ENCODE results near the gene MATN1.

DNA sequence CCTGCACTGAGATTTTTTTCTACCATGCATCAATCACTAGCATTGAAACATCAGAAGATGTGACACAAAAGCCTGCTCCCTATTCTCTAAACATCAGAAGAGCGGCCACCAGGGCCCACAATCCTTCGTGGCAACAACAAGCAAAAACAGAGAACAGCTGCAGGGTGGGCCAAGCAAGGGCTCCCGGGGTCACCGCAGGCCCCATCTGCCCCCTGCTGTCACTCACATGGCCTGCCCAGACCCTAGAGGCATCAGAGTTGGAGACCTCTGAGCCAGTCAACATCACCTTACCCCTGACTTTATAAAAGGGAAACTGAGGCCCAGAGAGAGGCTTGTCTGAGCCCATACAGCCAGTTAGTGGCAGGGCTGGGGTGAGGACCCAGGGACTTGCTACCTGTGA, 32.4 kb upstream of the MATN1 start:
- TF ChIP-seq ISL1 (CRISPR knock-in tag; IDR thresholded peaks at IDR 0.05), result no peak
- TF ChIP-seq ZC3H10 (CRISPR knock-in tag; IDR thresholded peaks at IDR 0.05), result no peak
- no peak for TF ChIP-seq ZNF70 (CRISPR knock-in tag; IDR thresholded peaks at IDR 0.05)
- TF ChIP-seq, protein P1, sequence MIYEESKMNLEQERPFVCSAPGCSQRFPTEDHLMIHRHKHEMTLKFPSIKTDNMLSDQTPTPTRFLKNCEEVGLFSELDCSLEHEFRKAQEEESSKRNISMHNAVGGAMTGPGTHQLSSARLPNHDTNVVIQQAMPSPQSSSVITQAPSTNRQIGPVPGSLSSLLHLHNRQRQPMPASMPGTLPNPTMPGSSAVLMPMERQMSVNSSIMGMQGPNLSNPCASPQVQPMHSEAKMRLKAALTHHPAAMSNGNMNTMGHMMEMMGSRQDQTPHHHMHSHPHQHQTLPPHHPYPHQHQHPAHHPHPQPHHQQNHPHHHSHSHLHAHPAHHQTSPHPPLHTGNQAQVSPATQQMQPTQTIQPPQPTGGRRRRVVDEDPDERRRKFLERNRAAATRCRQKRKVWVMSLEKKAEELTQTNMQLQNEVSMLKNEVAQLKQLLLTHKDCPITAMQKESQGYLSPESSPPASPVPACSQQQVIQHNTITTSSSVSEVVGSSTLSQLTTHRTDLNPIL (CRISPR knock-in tag; IDR thresholded peaks at IDR 0.05; ENCODE audit: low read depth), result no peak
- TF ChIP-seq, protein P2, sequence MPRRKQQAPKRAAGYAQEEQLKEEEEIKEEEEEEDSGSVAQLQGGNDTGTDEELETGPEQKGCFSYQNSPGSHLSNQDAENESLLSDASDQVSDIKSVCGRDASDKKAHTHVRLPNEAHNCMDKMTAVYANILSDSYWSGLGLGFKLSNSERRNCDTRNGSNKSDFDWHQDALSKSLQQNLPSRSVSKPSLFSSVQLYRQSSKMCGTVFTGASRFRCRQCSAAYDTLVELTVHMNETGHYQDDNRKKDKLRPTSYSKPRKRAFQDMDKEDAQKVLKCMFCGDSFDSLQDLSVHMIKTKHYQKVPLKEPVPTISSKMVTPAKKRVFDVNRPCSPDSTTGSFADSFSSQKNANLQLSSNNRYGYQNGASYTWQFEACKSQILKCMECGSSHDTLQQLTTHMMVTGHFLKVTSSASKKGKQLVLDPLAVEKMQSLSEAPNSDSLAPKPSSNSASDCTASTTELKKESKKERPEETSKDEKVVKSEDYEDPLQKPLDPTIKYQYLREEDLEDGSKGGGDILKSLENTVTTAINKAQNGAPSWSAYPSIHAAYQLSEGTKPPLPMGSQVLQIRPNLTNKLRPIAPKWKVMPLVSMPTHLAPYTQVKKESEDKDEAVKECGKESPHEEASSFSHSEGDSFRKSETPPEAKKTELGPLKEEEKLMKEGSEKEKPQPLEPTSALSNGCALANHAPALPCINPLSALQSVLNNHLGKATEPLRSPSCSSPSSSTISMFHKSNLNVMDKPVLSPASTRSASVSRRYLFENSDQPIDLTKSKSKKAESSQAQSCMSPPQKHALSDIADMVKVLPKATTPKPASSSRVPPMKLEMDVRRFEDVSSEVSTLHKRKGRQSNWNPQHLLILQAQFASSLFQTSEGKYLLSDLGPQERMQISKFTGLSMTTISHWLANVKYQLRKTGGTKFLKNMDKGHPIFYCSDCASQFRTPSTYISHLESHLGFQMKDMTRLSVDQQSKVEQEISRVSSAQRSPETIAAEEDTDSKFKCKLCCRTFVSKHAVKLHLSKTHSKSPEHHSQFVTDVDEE (CRISPR knock-in tag; IDR thresholded peaks at IDR 0.05), result no peak
- TF ChIP-seq, protein P3, sequence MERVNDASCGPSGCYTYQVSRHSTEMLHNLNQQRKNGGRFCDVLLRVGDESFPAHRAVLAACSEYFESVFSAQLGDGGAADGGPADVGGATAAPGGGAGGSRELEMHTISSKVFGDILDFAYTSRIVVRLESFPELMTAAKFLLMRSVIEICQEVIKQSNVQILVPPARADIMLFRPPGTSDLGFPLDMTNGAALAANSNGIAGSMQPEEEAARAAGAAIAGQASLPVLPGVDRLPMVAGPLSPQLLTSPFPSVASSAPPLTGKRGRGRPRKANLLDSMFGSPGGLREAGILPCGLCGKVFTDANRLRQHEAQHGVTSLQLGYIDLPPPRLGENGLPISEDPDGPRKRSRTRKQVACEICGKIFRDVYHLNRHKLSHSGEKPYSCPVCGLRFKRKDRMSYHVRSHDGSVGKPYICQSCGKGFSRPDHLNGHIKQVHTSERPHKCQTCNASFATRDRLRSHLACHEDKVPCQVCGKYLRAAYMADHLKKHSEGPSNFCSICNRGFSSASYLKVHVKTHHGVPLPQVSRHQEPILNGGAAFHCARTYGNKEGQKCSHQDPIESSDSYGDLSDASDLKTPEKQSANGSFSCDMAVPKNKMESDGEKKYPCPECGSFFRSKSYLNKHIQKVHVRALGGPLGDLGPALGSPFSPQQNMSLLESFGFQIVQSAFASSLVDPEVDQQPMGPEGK (CRISPR knock-in tag; IDR thresholded peaks at IDR 0.05; ENCODE audit: borderline replicate concordance), result no peak
- TF ChIP-seq RARB (CRISPR knock-in tag; IDR thresholded peaks at IDR 0.05), result no peak
- TF ChIP-seq, protein P4, sequence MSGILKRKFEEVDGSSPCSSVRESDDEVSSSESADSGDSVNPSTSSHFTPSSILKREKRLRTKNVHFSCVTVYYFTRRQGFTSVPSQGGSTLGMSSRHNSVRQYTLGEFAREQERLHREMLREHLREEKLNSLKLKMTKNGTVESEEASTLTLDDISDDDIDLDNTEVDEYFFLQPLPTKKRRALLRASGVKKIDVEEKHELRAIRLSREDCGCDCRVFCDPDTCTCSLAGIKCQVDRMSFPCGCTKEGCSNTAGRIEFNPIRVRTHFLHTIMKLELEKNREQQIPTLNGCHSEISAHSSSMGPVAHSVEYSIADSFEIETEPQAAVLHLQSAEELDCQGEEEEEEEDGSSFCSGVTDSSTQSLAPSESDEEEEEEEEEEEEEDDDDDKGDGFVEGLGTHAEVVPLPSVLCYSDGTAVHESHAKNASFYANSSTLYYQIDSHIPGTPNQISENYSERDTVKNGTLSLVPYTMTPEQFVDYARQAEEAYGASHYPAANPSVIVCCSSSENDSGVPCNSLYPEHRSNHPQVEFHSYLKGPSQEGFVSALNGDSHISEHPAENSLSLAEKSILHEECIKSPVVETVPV (CRISPR knock-in tag; IDR thresholded peaks at IDR 0.05), result no peak
- no peak for TF ChIP-seq GLIS3 (CRISPR knock-in tag; IDR thresholded peaks at IDR 0.05)
- TF ChIP-seq, protein P5, sequence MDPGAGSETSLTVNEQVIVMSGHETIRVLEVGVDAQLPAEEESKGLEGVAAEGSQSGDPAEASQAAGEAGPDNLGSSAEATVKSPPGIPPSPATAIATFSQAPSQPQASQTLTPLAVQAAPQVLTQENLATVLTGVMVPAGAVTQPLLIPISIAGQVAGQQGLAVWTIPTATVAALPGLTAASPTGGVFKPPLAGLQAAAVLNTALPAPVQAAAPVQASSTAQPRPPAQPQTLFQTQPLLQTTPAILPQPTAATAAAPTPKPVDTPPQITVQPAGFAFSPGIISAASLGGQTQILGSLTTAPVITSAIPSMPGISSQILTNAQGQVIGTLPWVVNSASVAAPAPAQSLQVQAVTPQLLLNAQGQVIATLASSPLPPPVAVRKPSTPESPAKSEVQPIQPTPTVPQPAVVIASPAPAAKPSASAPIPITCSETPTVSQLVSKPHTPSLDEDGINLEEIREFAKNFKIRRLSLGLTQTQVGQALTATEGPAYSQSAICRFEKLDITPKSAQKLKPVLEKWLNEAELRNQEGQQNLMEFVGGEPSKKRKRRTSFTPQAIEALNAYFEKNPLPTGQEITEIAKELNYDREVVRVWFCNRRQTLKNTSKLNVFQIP (CRISPR knock-in tag; IDR thresholded peaks at IDR 0.05; ENCODE audit: borderline replicate concordance, low read depth), result no peak
- no peak for TF ChIP-seq TOX (CRISPR knock-in tag; IDR thresholded peaks at IDR 0.05; ENCODE audit: borderline replicate concordance)
- TF ChIP-seq ZNF8 (CRISPR knock-in tag; IDR thresholded peaks at IDR 0.05), result no peak
- no peak for TF ChIP-seq PPARA (CRISPR knock-in tag; IDR thresholded peaks at IDR 0.05; ENCODE audit: borderline replicate concordance)
- no peak for TF ChIP-seq ESRRG (CRISPR knock-in tag; IDR thresholded peaks at IDR 0.05)

Measured in SK-N-SH treated with all-trans-retinoic acid at 6 μM for 48 hours (cell line).